LNCAP (cell line): ENCODE data around the gene CERS1.

Experiments used
- TF ChIP-seq, protein P1 (sequence below): fragments of 450-650 bp; IDR thresholded peaks from 2 replicates; pipeline ENCODE4 v1.5.1; 2017; ENCODE audit warnings: mild to moderate bottlenecking

The CERS1 gene

DNA sequence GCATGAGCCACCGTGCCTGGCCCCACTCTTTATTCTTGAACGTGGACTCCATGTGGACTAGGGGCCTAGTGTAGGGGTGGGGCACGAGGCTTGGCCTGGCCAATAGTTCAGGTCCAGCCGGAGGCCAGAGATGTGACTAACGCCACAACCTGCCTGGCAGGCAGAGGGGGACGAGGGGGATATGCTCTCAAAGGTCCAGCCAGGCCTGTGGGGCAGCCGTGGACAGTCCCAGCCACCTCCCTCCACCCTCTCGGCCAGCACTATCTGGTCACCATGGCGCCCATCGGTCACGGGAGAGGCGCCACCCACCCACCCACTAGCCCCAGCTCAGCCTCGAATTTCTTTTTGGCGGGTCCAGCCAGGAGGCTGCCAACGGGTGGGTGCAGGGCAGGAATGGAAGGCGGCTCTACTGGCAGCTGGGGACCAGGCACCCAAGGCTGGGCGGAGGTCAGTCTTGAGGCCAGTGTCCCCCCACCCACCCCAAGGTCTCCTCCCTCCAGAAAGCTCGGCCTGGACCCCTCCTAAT is 2.2 kb upstream of the CERS1 start:
- TF ChIP-seq, protein P1, sequence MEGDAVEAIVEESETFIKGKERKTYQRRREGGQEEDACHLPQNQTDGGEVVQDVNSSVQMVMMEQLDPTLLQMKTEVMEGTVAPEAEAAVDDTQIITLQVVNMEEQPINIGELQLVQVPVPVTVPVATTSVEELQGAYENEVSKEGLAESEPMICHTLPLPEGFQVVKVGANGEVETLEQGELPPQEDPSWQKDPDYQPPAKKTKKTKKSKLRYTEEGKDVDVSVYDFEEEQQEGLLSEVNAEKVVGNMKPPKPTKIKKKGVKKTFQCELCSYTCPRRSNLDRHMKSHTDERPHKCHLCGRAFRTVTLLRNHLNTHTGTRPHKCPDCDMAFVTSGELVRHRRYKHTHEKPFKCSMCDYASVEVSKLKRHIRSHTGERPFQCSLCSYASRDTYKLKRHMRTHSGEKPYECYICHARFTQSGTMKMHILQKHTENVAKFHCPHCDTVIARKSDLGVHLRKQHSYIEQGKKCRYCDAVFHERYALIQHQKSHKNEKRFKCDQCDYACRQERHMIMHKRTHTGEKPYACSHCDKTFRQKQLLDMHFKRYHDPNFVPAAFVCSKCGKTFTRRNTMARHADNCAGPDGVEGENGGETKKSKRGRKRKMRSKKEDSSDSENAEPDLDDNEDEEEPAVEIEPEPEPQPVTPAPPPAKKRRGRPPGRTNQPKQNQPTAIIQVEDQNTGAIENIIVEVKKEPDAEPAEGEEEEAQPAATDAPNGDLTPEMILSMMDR: no peak

DNA sequence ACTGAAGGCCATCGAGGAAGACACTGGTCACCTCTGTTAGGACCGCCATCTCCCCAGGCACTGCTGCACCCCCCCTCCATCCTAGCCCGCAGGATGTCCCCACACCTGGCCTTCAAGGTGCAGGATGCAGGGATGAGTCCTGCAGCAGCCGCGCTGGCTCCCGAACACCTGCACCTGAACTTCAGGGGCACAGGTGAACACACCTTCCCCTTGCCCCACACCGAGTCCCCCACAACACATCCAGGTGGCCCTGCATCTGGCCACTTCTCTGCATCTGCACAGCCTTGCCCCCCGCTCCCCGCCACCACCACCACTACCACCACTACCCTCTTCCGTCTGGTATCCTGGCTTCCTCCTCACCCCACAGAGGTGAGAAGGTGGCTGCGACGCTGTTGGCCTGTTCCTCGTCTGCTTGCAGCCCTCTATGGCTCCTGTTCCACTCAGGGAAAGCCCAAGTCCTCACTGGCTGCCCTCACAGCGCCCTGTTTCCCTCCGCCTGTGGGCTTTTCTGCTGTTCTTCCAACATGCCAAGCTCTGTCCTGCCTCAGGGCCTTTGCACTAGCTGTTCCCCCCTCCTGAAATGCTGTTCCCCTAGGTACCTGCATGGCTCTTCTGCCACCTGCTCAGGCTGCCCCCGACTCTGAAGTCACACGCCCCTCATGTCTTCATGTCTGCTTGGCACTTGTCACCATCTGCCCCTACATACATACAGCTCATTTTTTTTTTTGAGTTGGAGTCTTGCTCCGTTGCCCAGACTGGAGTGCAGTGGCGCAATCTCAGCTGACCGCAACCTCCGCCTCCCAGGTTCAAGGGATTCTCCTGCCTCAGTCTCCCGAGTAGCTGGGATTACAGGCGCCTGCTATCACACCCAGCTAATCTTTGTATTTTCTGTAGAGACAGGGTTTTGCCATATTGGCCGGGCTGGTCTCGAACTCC is 1.4 kb upstream of the CERS1 start:
- TF ChIP-seq, protein P1: no peak

DNA sequence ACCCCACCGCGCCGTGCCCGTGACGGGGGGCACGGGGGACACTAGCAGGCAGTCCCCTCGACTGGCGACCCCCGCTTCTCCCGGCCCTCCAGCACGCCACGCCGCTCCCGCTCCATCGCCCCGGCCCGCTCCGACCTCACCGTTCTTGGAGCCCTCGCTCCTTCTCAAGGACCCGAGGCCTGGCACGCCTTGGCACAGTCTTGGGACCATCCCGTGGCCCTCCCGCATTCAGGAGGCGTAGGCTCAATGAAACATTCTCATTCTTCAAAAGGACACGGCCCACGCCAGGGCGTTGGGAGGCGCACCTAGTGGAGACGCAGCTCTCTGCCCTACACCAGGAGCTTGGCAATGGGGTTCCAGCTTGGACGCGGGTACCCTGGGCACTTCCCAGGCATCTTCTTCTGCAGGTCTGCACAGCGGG is 473 bp upstream of the CERS1 start:
- TF ChIP-seq, protein P1: no peak

DNA sequence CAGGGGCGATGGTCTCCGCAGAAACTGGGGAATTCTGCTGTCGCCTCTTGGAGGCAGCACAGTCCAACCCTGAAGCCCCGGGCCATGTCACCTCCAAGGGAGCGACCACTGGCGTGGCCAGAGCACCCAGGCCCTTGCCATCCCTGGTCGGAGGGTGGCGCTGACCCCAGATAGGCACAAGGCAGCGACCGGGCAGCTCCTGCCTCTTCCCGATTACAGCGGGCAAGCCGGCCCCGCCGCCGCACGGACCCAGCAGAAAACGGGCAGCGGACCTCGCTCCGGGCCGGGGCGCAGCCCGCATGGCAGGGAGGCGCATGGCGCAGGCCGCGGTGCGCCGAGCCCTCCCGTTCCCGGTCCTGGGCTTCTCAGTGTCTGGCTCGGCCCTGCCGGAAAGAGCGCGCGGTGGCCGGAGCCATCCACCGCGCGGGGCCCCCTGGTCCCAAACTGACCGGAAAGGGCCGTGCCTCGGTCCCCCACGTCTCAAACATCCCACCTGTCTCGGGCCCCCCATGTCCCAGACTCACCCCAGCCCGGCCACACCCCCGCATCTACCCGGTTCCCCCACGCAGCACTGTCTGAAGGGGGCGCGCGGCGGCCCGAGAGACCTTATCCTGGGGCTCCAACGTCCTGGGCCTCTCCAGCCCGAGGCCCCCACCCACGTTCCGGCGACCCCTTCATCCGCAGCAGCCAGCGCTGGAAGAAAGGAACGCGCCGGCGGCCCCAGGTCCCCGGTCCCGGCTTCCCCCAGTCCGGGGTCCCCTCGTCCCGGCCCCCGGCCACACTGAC is 727 bp downstream of the CERS1 start:
- TF ChIP-seq, protein P1: peak; percentile 70

DNA sequence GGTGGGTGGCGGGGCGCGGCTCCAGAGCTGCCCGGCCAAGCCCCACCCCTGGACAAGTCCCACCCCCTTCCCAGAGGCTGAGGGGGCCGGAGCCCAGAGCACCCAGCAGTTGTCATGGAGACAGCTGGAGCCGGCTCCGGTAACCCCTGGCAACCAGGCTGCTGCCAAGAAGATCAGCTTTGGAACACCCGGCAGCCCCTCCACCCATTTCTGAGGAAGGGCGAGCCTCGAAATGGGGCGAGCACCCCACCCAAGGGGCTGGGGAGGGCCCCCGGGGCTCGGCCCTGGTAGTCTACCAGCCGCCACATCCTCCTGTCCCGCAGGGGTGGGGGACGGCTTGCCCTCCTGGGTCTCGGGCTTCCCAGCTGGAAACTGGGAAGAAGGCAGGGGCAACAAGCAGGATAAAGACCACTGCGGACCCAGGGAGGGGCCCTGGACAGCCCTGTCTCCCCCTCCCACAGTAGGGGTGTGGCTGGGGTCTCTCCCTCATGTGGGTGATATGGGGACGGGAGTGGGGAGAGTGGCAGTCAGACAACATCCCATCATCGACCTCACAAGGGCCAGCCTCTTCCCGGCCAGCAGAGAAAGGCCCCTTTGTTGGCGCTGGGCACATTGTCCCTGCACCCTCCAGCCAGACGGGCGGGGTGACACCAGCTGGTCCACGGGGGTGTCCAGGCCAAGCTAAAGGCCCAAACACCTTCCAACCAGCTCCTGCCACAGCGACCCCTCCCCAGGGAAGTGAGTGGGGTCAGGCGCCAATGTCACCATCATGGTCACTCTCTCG is 1.5 kb downstream of the CERS1 start:
- TF ChIP-seq, protein P1: no peak

DNA sequence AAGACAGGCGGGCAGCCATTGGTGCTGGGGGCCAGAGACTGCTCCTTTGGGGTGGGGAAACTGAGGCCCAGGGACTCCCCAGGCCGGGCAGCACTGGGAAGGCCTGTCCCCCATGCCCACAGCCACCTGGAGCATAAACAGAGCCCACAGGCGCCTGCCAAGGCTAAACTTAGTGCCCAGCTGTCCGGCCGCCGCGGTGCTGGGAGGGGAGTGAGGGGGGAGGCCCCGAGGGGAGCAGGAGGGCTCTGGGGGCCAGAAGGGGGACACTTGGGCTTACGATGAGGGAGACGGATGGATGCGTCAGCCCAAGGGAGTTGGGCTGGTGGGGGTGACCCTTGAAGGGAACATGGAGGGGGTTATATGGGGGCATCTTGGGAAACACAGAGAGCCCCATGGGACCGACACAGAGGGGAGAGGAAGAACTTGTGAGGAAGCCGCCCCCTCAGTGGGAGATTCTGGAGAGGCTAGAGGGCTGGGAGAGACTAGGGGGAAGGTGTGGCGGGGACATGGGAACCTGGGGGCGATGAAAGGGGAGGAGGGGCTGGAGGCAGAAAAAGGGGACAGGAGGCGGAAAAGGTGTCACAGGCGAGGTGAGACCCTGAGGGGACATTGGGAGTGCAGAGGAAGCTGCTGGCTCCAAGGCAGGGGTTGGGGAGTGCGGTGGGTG is 2.2 kb downstream of the CERS1 start:
- TF ChIP-seq, protein P1: no peak
